ENCODE measurements around the gene PTPRG.

The PTPRG gene

DNA sequence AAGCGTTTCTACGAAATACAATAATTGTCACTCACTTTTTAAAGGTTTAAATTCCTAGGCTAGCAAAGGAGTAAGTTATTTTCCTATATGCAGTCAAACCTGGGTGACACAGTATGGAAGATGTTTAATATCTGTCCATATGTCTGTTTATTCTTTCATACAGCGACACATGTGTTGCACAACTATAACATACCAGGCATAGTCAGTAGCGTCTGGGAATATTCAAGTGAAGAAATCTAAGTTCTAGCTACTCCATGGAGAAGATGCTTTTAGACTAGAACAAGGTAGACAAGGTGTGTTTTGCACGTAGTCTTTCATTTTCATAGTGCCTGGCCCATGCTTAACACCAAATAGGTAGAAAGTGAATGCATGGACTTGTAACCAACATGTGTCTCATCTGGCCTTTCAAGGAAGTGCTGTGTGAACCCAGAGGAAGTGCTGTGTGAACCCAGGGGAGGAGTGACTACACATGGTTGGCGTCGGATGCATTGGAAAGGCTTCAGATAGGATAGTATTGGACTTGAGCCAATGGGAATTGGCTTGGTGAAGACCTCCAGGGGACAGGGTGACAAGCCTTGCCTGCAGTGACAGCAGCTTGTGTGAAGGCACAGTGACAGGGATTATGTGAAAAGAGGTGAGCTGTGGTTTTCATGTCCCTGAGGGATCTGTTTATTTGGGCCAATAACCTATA lies 267.0 kb downstream of the PTPRG start:
- DNase-seq (ENCODE audit: low spot score), result no peak

DNA sequence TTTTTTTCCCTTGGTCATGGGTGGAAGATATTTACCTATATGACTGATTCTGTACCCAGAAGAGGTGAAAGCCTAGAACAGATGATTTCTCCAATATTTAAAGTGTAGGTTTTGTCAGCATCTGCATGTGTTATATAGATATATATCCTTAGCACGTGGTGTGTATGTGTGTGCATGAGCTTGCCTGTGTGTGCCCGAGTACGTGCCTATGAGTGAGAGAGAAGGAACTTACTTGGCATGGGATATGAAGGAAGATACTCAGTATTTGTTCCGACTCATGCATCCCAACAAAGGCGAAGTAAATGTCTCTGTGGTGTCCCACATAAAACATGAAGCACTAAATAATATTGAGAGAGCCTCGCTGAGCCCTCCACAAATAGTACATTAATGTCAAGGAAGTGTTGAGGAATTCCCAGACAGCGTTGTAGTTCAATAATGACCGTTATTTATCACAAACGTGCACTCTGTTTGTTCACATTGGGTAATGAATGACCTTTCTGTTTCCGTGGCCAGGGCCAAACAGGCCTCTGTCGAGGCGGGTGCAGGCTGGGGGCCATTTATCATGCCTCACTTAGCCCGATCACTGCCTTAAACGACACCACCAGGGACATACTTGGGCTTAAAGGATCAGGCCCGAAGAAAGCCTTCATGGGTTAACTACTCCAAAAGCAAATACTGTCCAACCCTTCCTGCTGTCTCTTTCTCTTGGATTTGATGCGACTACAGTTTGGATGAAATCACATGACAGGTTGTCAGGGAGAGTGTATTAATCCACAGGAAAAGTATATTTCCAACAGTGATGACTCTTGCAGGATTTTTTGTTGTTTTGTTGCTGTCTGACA lies 267.7 kb downstream of the PTPRG start:
- DNase-seq (ENCODE audit: low spot score), result no peak

DNA sequence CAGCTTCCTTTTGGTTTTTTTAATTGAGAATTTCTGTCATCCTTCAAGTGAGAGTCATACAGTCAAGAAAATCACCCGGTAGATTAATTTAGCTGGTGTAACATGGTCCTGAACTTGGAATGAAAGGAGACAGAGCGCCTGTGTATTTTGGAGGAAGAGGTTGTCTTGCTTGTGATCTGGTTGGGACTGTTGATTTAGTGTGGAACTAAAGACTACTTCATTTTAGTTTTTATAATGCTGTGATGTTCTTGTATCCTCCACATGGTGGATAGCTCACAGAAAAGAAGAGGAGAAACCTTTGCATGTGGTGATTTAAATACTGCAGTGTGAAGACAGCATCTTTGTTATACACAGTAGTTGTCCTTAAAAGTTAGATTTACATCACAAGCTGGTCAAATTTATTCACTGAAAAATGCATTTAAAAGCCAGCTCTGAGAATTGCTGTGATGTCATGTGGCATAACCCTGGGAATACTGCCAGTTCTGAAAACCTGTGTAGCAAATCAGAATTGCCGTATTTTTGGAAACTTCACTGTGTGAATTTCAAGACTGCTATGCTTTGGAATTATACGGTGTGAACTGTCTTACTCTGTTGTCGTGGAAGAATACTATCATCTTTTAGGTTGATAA lies 268.5 kb downstream of the PTPRG start:
- DNase-seq (ENCODE audit: low spot score), result no peak

DNA sequence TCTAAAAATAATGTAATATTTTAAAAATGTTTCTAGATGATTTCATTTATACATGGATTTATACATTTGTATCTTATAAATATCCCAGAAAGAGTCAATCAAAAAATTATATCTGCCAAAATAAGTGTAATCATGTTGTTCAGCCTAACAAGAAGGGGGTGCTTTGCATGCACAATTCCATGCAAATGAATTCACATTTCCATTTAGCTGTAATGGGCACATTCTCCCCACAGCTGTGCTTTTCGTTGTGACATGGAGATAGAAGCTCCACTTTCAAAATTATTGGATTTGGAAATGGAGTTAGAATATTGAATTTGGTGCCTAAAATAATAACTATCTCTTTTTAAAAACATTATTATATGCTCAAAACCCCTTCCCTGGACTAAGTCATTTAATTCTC lies 270.6 kb downstream of the PTPRG start:
- DNase-seq (ENCODE audit: low spot score), result no peak

DNA sequence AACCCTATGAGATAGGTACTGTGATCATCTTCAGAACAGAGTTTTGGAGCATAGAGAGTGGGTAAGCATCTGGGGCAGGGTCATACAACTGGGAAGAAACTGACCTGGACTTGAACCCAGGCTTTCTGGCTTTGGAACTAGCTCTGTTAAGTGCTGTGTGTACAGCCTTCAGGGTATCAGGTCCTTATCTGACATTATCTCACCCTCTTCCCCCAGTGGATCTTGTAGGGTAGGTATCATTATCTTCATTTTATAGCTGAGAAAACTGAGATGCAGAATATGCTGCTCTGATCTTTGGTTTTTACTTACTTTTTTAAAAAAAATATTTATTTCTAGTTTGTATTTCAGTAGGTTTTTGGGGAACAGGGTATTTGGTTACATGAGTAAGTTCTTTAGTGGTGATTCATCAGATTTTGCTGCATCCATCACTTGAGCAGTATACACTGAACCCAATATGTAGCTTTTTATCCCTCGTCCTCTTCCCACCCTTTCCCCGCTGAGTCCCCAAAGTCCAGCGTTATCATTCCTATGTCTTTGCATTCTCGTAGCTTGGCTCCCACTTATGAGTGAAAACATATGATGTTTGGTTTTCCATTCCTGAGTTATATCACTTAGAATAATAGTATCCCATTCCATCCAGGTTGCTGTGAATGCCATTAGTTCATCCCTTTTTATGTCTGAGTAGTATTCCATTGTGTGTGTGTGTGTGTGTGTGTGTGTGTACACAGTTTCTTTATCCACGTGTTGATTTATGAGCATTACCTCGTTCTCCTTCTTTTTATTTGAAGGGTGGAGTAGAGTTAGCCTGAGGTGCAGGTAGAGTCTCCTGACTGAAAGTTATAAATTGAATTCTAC lies 271.2 kb downstream of the PTPRG start:
- DNase-seq (ENCODE audit: low spot score), result no peak

DNA sequence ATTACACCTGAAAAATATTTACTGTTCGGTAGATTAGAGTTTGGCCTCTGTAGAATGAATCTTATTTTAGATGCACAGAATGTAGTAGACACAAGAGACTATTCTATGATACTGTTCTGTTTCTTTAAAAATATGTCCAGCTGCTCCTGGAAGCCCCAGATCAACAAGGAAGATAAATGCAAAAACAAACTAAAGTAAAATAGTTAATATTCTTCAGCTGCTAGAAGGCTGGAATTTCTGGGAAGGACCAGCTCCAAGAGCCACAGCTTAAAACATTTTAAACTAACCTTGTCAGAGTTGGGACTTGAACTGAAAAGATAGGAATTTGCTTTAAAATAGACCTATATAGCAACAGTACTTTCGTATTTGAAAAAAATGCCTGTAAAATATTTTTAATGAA lies 277.9 kb downstream of the PTPRG start:
- no peak for DNase-seq (ENCODE audit: low spot score)

DNA sequence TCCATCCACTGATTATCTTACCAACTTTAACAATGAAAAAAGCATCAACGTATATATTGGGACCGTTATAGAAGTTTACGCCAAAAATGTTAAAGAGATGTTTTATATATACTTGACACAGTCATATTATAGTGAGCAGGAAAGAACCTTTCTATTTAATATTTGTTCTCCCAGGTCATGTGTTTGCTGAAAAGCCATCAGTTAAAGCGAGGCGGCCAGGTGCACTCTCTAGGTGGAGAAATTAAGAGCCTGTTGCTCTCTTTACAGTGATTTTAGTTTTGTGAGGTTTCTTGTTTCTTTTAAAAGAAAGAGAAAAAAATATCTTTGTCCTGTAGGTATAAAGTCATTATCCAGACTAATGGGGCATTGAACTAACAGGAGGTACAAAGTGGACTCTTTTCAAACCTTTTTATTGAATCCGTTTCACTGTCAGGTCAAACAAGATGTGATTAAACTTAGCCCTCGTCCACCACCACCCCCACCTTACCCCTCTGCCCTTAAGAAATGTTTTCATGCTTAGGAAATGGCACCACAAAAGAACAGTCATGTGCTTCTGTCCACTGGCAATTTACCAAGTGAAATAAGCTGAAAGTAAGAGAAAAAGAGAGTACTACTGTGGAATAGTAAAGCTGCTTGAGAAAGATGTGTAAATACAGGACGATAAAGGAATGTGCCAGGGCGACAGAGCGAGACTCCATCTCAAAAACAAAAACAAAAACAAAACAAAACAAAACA lies 279.9 kb downstream of the PTPRG start:
- DNase-seq (ENCODE audit: low spot score), result no peak

DNA sequence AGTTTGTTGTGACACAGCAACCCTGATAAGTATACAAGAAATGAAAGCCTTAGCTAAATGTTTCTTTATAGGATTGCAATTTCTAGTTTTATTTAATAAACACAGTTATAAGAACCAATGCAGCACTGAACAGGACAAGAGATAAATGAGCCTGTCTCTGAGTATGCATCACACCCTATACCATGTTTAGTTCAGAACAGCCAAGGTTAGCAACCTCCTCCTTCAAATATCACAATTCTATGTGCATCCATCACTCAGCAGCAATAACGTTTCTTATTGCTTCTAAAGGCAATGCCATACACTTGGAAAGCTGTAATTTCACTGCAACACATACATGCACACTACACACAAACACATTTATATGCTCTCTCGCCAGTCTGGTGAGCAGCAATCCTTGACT lies 280.6 kb downstream of the PTPRG start:
- DNase-seq (ENCODE audit: low spot score), result no peak

DNA sequence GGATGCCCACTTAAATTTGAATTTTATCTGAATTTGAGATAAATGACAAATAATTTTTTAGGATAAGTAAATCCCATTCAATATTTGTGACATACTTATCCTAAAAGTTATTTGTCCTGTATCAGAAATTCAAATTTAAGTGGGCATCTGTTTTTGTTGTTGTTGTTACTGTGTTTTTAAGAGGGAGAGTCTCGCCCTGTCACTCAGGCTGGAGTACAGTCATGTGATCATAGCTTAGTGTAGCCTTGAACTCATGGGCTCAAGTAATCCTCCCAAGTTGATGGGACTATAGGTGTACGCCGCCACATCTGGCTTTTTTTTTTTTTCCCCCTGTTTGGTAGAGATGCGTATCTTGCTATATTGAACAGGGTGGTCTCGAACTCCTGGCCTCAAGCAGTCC lies 283.0 kb downstream of the PTPRG start:
- no peak for DNase-seq (ENCODE audit: low spot score)

DNA sequence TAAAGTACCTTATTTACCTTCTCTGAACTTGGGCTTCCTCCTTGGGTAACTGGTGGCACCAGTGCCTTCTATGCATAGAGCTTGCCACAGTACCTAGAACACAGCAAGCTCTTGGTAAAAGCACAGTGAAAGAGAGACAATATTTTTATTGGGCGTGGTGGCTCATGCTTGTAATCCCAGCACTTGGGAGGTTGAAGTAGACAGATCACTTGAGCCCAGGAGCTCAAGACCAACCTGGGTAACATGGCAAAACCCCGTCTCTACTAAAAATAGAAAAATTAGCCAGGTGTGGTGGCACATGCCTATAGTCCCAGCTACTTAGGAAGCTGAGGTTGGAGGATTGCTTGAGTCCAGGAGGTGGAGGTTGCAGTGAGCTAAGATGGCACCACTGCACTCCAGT lies 285.1 kb downstream of the PTPRG start:
- DNase-seq (ENCODE audit: low spot score), result no peak

DNA sequence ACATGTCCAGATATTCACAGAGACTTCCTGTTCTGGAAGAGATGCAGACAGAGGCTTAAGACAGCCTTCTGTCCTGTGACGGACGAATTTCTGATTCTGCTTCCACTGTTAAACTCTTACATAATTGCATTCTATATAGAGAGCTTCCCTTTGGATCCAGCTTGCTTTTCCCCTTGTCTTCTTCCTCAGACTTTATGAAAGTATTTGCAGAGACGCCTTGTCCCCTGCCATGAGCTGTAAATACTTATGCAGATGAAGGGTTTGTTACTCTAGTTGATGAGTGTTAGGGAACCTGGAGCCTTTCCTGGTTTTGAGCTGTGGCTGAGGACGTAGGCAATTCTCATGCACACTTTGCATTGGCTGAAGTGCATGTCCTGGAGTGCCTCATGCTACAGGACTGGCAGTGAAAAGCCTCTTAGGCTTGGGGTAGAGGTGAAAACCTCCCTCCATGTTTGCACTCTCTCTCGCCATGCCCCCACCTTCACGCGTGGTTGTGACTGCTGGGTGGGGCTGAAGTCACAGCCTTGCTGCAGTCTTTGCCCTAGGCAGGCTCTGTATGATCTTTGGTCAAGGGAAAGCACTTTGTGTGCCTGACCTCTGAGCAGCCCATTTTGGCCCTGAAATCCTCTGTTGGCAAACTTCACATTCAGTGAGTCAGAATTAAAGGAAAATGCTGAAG lies 286.6 kb downstream of the PTPRG start:
- DNase-seq (ENCODE audit: low spot score), result no peak

DNA sequence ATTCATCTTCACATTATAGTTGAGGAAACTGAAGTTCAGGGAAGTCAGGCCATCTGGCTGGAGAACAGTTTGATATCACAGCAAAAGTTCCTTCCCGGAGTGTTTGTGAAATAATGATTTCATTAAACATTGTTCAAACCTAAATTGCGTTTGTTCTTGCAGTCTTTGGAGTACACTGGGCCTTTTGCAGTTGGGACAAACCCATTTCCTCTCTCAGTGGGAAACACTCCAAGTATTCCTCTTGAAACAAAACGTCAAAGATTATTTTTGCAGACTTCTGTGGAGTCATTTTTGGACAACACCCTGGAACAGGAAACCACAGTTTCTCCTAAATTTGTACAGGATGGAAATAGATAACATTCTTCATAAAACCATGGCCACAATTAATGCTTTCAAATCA lies 287.5 kb downstream of the PTPRG start:
- no peak for DNase-seq (ENCODE audit: low spot score)

DNA sequence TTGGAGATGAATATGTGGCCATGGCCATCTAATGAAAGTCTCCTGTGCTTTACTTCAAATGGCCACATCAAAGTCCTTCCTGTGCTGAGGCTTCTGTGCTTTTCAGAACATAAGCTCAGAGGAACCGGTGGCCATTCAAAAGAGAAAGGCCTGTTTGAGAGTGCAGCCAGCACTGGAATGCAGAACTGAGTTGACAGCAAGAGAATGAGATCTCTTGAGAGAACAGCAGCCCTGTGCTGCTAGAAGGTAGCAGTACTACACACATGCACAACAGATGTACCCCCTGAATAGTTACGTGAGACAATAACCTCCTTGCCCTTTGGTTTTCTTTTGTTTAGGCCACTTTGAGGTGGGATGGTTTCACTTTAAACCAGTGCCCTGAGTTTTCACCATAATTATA lies 292.5 kb downstream of the PTPRG start:
- no peak for DNase-seq (ENCODE audit: low spot score)

DNA sequence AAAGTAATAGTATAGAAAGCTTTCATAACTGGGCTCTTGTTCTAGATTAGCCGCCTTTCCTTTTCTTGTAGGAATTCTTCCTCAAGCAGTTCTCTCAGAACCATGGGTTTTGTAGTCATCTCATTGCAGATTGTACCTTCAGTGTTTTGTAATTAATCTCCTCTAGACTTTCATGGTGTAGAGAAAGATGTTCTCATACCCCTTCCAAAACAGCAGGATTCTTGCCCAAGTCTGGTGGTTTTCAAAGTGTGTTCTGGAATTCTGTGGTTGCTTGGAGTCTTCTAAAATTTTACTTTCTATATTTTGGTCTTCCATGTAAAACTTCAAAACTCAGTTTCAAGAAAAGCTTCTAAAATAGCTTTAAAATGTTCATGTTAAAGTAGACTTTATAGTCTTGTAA lies 293.8 kb downstream of the PTPRG start:
- DNase-seq (ENCODE audit: low spot score), result no peak

DNA sequence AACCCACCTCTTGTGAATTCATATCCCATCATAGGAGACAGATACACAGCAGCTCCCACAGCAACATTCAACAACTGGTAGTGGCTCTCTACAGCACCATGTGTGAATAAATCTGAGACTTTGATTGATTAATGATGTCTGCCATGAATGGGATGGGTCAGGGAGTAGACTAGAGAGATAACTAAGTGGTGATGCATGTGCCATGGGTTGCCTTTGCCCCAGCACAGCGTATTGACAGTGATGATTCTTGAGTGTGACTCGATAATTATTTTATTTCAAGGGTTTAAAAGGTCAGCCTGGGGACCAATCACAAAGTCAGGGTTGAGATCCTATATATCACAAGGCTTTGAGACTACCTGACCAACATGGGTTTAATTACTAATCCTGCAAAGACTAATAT lies 295.9 kb downstream of the PTPRG start:
- no peak for DNase-seq (ENCODE audit: low spot score)

DNA sequence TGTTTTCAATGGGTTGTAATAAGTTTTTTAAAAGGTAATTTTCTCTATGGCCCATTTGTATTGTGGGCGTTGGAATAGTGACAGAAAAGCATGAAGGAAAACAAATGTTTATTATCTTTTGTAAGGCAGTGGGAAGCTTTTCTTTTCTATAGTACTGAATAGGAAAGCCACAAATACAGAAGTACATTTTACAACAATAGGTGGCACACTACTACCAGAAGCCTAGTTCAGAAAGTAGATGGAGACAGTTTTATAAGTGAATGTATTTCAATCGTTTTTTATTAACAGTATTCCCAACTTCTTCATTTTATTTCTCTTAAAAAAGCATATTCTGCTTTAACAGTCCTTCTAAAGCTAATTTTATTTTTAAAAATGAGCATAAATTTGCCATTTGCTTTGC lies 296.7 kb downstream of the PTPRG start:
- DNase-seq (ENCODE audit: low spot score), result no peak

DNA sequence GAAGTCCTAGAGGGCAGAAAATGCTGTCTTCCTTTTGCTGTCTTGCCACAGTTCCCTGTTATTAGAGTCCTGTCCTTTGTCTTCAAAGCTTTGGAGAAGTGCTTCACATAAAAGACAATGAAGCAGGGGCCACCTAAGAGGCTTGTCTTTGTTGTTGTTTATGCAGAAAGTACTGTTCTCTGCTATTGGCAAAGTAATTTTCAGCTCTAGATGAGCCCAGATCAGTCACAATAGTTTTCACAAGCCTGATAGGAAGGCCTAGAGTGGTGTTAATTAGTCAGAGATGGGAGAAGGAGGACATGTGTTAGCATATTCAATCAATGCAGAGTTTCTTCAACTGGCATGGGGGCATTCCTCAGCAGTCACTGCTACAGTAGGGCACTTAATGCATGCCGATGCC lies 300.0 kb downstream of the PTPRG start:
- DNase-seq (ENCODE audit: low spot score), result no peak

DNA sequence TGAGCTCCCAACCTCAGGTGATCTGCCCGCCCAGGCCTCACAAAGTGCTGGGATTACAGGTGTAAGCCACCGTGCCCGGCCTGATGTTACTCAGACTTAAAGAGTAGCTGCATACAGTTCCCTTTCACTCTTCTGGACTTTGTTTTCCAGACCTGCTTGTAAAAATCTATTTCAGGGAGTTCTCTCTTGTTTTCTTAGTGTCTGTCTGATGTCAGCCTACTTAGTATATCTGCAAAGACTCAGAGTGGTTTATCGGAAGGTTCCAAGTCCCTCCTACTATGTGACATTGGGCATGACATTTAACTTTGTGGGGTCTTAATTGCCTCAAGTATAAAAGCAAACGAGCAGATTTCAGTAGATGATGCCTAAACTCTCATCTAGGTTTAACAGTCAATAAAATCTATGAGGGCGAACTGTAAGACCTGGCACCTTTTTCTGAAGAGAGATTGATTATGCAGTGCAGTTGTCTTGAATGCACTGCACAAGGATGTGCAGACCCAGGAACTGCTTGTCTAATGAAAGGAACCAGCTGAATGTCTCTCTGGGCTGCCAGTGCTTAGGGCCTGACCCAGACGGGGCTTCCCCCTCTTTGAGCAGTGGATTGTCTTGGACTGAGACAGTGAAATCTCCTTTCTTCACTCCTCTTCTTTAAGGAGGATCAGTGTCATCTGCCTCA lies 301.4 kb downstream of the PTPRG start:
- no peak for DNase-seq (ENCODE audit: low spot score)

DNA sequence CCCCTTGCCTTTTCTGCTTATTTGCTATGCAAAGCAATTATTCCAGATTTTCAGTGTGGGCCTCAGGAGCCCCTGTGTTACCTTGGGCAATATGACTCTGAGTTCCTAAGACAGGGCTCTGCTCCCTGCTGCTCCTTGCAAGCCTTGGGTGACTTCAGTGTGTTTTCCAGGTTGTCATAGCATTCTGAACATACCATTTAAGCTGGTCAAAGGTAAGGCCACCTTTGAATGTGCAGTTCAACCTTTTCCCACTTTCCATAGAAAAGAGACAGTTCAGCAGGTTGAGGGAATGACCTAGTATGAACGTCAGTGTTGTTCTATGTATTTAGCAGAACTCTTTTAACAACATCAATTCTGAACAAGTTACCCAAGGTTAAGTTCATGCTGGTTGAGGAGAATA lies 302.2 kb downstream of the PTPRG start:
- DNase-seq (ENCODE audit: low spot score), result no peak

DNA sequence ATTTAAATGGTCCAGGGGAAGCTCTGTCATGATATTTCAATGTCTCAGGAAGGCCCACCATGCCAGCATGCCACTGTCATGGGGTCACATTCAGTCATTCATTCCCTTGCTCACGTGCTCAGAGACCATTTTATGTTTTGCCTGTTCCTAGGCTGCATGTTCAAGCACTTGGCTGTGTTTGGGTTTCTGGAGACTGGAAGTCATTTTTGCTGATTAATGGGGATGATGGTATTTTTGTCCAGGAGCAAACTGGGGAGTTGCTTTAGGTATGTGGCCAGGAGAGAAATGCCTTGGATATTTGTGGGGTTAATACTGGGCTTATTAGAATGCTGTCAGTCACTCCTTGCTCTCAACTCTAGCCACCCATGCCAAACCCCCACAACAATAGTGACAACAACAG lies 303.5 kb downstream of the PTPRG start:
- no peak for DNase-seq (ENCODE audit: low spot score)

Data from hematopoietic multipotent progenitor cell treated with erythropoietin and hydrocortisone succinate and interleukin-3 and kit ligand, for 17 days (in vitro differentiated cells).